HUES6 (cell line): ENCODE data around the gene TNPO2.

Source experiments
- H3K27ac ChIP-seq: 2 replicates; pipeline ENCODE4 v1.7.0; 2013; ENCODE audit warnings: low read depth, mild to moderate bottlenecking, low read length, inconsistent platforms
- H3K27me3 ChIP-seq: 2 replicates; pipeline ENCODE4 v1.6.1; 2013; ENCODE audit warnings: low read length; ENCODE audit not compliant: control insufficient read depth, insufficient read depth
- H3K36me3 ChIP-seq: 2 replicates; pipeline ENCODE4 v1.6.1; 2013; ENCODE audit warnings: low read length; ENCODE audit not compliant: control insufficient read depth, insufficient read depth
- H3K4me1 ChIP-seq: 2 replicates; pipeline ENCODE4 v1.6.1; 2013; ENCODE audit warnings: low read length; ENCODE audit not compliant: control insufficient read depth, insufficient read depth
- H3K4me3 ChIP-seq: 2 replicates; pipeline ENCODE4 v1.5.1; 2013; ENCODE audit warnings: low read depth, low read length
- H3K9ac ChIP-seq: one replicate; pipeline ENCODE4 v1.6.1; 2013; ENCODE audit warnings: mild to moderate bottlenecking, low read length
- H3K9me3 ChIP-seq: 2 replicates; pipeline ENCODE4 v1.6.1; 2013; ENCODE audit warnings: low read depth, low read length; ENCODE audit not compliant: control insufficient read depth, insufficient read depth

TNPO2 gene

GRCh38 chr19:12723641-12724426 lies at the start of gene TNPO2:
Gene TNPO2 (minus strand): TSS chr19:12723932. CDS start chr19:12720977, 2,955 bp downstream.
- no peaks in the 10 kb centered on the region for H3K9me3 ChIP-seq
- H3K36me3 ChIP-seq, result peaks cover 15% of the 10 kb centered on the region
- no peaks in the 10 kb centered on the region for H3K27me3 ChIP-seq
- H3K4me3 ChIP-seq, result peak within 1 kb of the TSS; percentile 84
- H3K9ac ChIP-seq, result peak within 1 kb of the TSS; percentile 92
- H3K4me1 ChIP-seq, result peaks cover 8% of the 10 kb centered on the region; the same call in 1 of the 2 replicates
- peak within 1 kb of the TSS; percentile 72 for H3K27ac ChIP-seq

DNA sequence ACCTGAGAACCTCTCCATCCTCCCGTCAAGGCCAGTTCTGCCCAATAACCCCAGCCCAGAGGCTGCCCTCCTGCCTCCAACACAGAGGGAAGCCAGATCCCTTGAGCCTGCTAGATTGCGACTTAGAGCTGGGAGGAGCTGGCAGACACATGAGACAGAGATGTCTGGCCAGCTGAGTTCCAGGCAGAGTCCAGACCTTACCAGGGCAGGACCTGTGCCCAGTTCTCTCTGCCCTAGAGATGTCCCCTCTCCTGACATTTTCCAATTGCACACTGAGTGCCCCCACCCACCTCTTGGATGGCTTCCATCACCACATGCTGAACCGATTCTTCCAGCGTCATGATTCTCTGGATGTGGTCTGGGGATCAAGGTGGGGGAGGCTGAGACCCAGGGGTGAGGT lies 48.6 kb upstream of the TNPO2 start:
- no peak overlapping the region for H3K9ac ChIP-seq
- no peak overlapping the region for H3K4me3 ChIP-seq
- no peaks in the 10 kb centered on the region; the same call in 1 of the 2 replicates for H3K27me3 ChIP-seq
- peaks cover 13% of the 10 kb centered on the region; the same call in 1 of the 2 replicates for H3K36me3 ChIP-seq
- no peaks in the 10 kb centered on the region for H3K9me3 ChIP-seq
- no peak overlapping the region for H3K27ac ChIP-seq
- peaks cover 16% of the 10 kb centered on the region for H3K4me1 ChIP-seq

DNA sequence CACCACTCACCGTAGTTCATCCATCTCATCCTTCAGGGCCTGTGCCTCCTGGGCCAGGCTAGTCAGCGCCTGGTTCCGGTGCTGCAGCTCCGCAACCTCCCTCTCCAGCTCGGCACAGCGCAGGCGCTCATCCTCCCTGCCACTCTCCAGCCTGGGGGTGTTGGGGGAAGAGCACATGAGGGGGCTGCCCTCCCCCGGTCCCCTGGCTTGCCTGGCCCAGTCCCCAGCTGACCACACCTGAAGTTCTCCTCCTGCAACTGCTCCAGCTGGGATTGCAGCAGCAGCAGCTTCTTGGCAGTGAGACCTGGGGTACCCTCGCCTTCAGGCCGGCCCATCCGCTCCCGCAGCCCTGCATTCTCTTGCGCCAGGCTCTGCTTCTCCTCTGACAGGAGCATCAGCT lies 47.2 kb upstream of the TNPO2 start:
- Histone ChIP-seq H3K9ac (no peak overlapping the region), H3K4me3 (no peak overlapping the region), H3K4me1 (peaks cover 14% of the 10 kb centered on the region), H3K27me3 (no peaks in the 10 kb centered on the region; the same call in 1 of the 2 replicates), H3K9me3 (no peaks in the 10 kb centered on the region), H3K27ac (no peak overlapping the region), H3K36me3 (peaks cover 13% of the 10 kb centered on the region; the same call in 1 of the 2 replicates)

- peak overlapping the region; percentile 32; the same call in 1 of the 2 replicates for H3K4me3 ChIP-seq
- peaks cover 13% of the 10 kb centered on the region for H3K4me1 ChIP-seq
- H3K27me3 ChIP-seq, result no peaks in the 10 kb centered on the region; the same call in 1 of the 2 replicates
- no peak overlapping the region for H3K27ac ChIP-seq
- no peaks in the 10 kb centered on the region for H3K9me3 ChIP-seq
- peaks cover 20% of the 10 kb centered on the region for H3K36me3 ChIP-seq
- H3K9ac ChIP-seq, result no peak overlapping the region
These were observed 46.0 kb upstream of the TNPO2 start for GRCh38 chr19:12769689-12770088.

GRCh38 chr19:12767666-12768065 lies 43.9 kb upstream of the TNPO2 start:
- H3K9ac ChIP-seq, result no peak overlapping the region
- peaks cover 35% of the 10 kb centered on the region for H3K36me3 ChIP-seq
- H3K27me3 ChIP-seq, result no peaks in the 10 kb centered on the region; the same call in 1 of the 2 replicates
- 0 out of 2 replicates have a peak, but pooled peaks cover 9% of the 10 kb centered on the region for H3K4me1 ChIP-seq
- H3K9me3 ChIP-seq, result no peaks in the 10 kb centered on the region
- H3K27ac ChIP-seq, result no peak overlapping the region
- H3K4me3 ChIP-seq, result no peak overlapping the region

DNA sequence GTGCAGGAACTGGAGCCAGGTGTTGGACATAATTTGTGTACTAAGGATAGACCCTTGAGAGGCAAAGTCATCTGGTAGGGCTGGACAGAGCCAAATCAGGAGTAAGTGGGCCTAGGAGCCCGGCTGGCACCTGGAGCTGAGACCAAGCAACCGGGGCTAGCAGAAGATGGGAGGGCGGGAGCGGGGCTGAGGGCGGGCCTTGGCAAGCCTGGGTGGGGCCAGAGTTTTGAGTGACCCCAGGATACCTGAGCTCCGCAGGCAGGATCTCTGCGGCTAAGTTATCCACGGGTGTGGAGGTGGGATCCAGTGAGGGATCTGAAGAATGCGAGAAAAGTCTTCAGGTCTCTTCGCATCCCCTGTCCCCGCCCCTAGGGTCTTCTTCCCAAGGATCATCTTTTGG lies 43.4 kb upstream of the TNPO2 start:
- Histone ChIP-seq H3K4me3 (no peak overlapping the region), H3K36me3 (peaks cover 35% of the 10 kb centered on the region), H3K4me1 (0 out of 2 replicates have a peak, but pooled peaks cover 9% of the 10 kb centered on the region), H3K9ac (no peak overlapping the region), H3K27ac (no peak overlapping the region), H3K27me3 (no peaks in the 10 kb centered on the region; the same call in 1 of the 2 replicates), H3K9me3 (no peaks in the 10 kb centered on the region)

DNA sequence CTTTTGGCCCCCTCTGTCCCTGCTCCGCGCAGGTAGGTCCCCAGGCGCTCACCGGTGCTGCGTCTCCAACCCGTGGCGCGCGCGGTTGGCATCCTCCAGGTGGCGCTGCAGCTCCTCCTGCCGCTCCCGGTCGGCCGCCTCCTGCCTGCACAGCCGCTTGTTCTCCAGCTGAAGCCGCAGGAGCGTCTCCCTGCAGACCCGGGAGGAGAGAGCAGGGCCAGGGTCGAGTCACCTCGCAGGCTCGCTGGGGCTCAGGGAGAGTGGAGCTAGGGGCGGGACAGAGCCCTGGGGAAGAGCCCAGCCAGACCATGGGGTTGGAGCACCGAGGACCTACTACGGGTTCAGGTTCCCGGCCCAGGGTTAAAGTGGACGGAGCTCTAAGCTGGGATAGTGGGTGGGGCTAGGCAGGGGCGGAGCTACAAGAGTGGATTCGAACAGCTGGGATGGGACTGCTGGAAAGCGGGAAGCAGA lies 42.4 kb upstream of the TNPO2 start:
- H3K9ac ChIP-seq, result no peak overlapping the region
- H3K36me3 ChIP-seq, result peaks cover 38% of the 10 kb centered on the region
- 0 out of 2 replicates have a peak, but pooled peaks cover 9% of the 10 kb centered on the region for H3K4me1 ChIP-seq
- H3K27me3 ChIP-seq, result no peaks in the 10 kb centered on the region; the same call in 1 of the 2 replicates
- peak overlapping the region; percentile 70 for H3K4me3 ChIP-seq
- no peaks in the 10 kb centered on the region for H3K9me3 ChIP-seq
- H3K27ac ChIP-seq, result no peak overlapping the region

- Histone ChIP-seq H3K9me3 (no peaks in the 10 kb centered on the region), H3K9ac (no peak overlapping the region), H3K4me1 (0 out of 2 replicates have a peak, but pooled peaks cover 4% of the 10 kb centered on the region), H3K27me3 (no peaks in the 10 kb centered on the region), H3K36me3 (peaks cover 32% of the 10 kb centered on the region), H3K27ac (no peak overlapping the region), H3K4me3 (no peak overlapping the region)
These were observed 41.0 kb upstream of the TNPO2 start for GRCh38 chr19:12764698-12765097.

DNA sequence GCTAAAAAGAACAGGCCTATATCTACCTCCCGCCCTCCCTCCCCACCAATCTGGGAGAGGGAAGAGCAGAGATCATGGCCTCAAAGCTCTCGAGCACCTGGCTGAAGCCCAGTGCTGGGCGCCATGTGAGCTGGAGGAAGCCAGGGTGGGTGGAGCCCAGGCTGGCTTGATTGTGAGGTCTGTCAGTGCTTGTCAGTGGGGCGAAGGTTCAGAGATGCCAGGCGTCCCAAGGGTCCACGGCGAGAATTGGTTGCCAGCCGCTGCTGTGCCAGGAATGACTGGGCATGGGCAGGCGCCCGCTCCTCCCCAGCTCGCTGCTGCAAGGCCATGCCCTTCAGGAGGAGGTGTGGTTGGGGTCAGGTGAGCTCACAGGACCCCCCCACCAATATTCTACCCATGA lies 39.4 kb upstream of the TNPO2 start:
- Histone ChIP-seq H3K27ac (no peak overlapping the region), H3K4me3 (no peak overlapping the region), H3K9me3 (no peaks in the 10 kb centered on the region), H3K36me3 (peaks cover 32% of the 10 kb centered on the region), H3K4me1 (0 out of 2 replicates have a peak, but pooled peaks cover 2% of the 10 kb centered on the region), H3K27me3 (no peaks in the 10 kb centered on the region), H3K9ac (no peak overlapping the region)

GRCh38 chr19:12759686-12760085 lies 36.0 kb upstream of the TNPO2 start:
- H3K4me3 ChIP-seq, result no peak overlapping the region
- H3K27me3 ChIP-seq, result peaks cover 14% of the 10 kb centered on the region
- H3K27ac ChIP-seq, result no peak overlapping the region
- no peak overlapping the region for H3K9ac ChIP-seq
- H3K9me3 ChIP-seq, result no peaks in the 10 kb centered on the region
- peaks cover 20% of the 10 kb centered on the region for H3K36me3 ChIP-seq
- 0 out of 2 replicates have a peak, but pooled peaks cover 5% of the 10 kb centered on the region for H3K4me1 ChIP-seq
